ENCODE data around the gene APMAP.

The APMAP gene

GRCh38 chr20:24998121-24998520, 5.6 kb upstream of the APMAP start:
- H3K4me3 ChIP-seq (ENCODE audit: low read length in 2 of 2): no peak overlapping the region
- H3K27me3 ChIP-seq (ENCODE audit: control insufficient read depth in 2 of 2, insufficient read depth in 2 of 2, low read length in 2 of 2): no peaks in the 10 kb centered on the region
- peaks cover 8 to 9% of the 10 kb centered on the region in 2 donors for H3K4me1 ChIP-seq (ENCODE audit: control insufficient read depth in 2 of 2, insufficient read depth in 2 of 2, low read length in 2 of 2)
- H3K36me3 ChIP-seq (ENCODE audit: control insufficient read depth in 2 of 2, insufficient read depth in 2 of 2, low read length in 2 of 2): no peaks in the 10 kb centered on the region
- no peaks in the 10 kb centered on the region for H3K9me3 ChIP-seq (ENCODE audit: control insufficient read depth in 2 of 2, low read length in 2 of 2)
- no peak overlapping the region for H3K27ac ChIP-seq (ENCODE audit: low read depth in 2 of 2, low read length in 2 of 2)
- no peak overlapping the region for H3K9ac ChIP-seq (ENCODE audit: low read depth in 1 of 2, low read length in 2 of 2)

DNA sequence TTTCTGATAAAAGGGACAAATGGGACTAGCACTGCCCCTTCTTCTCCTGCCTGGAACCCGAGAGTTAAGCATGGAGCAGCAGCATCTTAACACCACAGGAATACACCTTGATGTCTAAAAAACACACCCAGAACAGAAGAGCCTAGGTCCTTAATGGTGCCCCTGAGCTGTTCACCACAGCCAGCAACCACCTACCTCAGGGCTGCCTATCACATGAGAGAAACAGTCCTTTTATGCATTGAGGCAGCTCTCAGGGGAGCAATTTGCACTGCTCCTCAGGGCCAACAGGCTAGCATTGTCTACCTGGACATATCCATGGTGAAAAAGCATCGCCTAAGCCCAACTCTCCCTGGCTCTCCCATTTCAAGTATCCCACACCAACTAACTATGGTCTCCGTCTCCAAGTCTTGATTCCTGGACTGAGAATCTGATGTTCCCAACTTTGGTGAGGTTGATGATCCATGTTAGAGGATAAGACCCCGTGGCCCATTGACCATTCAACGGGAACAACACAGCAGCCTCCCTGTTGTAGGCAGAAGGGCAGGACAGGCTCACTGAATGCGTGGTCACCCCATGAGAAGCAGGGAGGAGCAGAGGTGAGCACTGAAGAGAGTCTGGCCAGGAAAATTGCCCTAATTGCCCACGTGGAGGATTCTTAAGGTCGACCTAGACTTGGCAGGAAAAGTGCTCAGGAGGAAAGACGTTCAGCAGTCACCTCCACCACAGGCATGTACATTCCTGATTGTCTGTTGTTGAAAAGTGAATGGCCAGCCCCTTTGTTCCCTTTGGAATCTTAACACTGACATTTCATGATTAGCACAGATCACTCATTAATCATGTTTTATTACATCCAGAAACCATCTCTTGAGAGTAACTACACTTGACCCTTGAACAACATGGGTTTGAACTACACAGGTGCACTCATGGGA, 4.2 kb upstream of the APMAP start:
- H3K27me3 ChIP-seq (ENCODE audit: control insufficient read depth in 2 of 2, insufficient read depth in 2 of 2, low read length in 2 of 2): no peaks in the 10 kb centered on the region
- H3K4me1 ChIP-seq (ENCODE audit: control insufficient read depth in 2 of 2, insufficient read depth in 2 of 2, low read length in 2 of 2): peaks cover 13 to 16% of the 10 kb centered on the region in 2 donors
- no peak overlapping the region for H3K9ac ChIP-seq (ENCODE audit: low read depth in 1 of 2, low read length in 2 of 2)
- no peak overlapping the region for H3K27ac ChIP-seq (ENCODE audit: low read depth in 2 of 2, low read length in 2 of 2)
- H3K36me3 ChIP-seq (ENCODE audit: control insufficient read depth in 2 of 2, insufficient read depth in 2 of 2, low read length in 2 of 2): no peaks in the 10 kb centered on the region
- H3K4me3 ChIP-seq (ENCODE audit: low read length in 2 of 2): no peak overlapping the region
- no peaks in the 10 kb centered on the region for H3K9me3 ChIP-seq (ENCODE audit: control insufficient read depth in 2 of 2, low read length in 2 of 2)

DNA sequence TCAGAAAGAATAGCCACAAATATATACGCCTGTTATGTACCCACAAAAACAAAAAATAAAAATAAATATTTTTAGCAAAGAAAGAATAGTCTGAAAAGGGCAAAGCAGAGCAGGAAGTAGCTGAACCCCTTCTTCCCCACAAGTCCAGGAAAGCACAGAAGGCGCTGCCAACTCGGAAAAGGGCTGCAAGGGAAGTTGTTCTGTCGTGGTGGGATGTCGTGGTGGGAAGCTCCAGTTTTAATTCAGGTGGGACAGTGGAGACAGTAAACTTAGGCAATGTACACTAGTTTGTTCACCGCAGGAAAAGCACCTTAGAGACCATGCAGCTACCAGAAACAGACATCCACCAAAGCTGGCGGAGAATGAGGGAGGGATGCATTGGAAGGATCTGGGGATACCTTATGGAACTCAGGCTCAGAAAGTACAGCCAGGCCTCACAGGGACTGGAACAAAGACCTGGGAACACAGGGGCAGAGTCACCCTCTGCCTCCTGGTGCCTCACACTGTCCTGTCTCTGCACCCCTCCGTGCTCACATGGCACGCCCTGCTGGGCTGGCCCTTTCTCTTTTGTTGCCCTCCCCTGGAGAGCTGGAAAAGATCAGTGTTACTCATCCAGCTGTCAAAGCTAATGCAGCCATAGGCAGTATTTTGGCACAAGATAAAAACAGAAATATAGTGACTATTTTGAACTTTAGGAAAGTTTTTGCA, 3.3 kb upstream of the APMAP start:
- H3K27ac ChIP-seq (ENCODE audit: low read depth in 2 of 2, low read length in 2 of 2): no peak overlapping the region
- H3K9me3 ChIP-seq (ENCODE audit: control insufficient read depth in 2 of 2, low read length in 2 of 2): no peaks in the 10 kb centered on the region
- no peaks in the 10 kb centered on the region for H3K36me3 ChIP-seq (ENCODE audit: control insufficient read depth in 2 of 2, insufficient read depth in 2 of 2, low read length in 2 of 2)
- peaks cover 17 to 23% of the 10 kb centered on the region in 2 donors for H3K4me1 ChIP-seq (ENCODE audit: control insufficient read depth in 2 of 2, insufficient read depth in 2 of 2, low read length in 2 of 2)
- no peaks in the 10 kb centered on the region for H3K27me3 ChIP-seq (ENCODE audit: control insufficient read depth in 2 of 2, insufficient read depth in 2 of 2, low read length in 2 of 2)
- no peak overlapping the region for H3K9ac ChIP-seq (ENCODE audit: low read depth in 1 of 2, low read length in 2 of 2)
- H3K4me3 ChIP-seq (ENCODE audit: low read length in 2 of 2): no peak overlapping the region

DNA sequence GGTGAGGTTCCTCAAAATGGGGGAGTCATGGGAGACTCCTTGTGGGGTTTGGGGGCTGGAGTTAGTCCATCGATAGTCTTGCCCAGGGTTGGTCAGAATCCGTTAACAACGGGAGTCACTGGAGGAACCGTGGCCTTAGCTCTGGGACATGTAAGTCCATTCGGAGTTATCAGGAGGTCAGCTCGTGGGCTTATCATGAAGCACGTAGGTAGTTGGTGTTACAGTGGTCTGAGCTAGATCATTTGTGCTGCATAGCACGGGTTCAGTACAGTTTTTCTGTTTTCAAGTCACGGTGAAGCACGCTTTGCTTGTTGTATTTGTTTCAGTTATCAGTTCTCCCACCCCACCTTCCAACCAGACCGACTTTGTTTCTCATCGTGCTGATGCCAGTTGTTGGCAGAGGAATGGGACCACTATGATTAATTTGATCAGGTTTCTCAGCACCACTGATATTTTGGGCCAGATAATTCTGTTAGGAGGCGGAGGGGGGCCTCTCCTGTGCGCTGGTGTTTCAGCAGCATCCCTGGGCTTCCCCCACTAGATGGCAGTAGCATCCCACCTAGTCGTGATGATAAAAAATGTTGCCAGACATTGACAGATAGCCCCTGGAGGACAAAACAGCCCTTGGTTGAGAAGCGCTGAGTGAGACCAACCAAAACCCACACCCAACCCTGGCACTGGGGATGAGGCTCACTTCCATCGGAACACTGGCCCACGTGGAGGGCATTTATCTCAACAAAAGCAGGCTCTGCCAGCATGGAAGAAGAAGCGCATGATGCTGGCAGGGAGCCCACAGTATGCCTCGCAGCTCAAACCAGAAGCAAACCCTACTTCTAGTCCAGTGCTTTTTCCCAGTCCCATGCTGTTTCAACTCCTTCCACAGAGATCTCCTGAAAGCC, 2.2 kb upstream of the APMAP start:
- Histone ChIP-seq H3K4me3 (ENCODE audit: low read length in 2 of 2) (peak overlapping the region in 1 of 2 donors; percentile 27), H3K27ac (ENCODE audit: low read depth in 2 of 2, low read length in 2 of 2) (no peak overlapping the region), H3K4me1 (ENCODE audit: control insufficient read depth in 2 of 2, insufficient read depth in 2 of 2, low read length in 2 of 2) (peaks cover 17 to 24% of the 10 kb centered on the region in 2 donors), H3K9me3 (ENCODE audit: control insufficient read depth in 2 of 2, low read length in 2 of 2) (no peaks in the 10 kb centered on the region), H3K9ac (ENCODE audit: low read depth in 1 of 2, low read length in 2 of 2) (no peak overlapping the region), H3K27me3 (ENCODE audit: control insufficient read depth in 2 of 2, insufficient read depth in 2 of 2, low read length in 2 of 2) (no peaks in the 10 kb centered on the region), H3K36me3 (ENCODE audit: control insufficient read depth in 2 of 2, insufficient read depth in 2 of 2, low read length in 2 of 2) (no peaks in the 10 kb centered on the region)

DNA sequence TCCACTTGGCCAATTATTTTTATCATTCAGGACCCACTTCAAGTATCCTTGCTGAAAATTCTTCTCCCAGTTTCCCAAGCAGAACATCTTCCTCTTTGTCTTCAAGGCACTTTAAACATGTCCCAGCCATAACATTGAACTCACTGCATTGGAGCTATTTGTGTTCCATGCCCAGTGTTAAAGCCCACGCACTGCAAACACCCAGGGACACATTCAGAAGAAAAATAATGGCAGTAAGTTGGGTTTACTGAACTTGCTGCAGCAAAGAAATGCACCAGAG, 1.6 kb upstream of the APMAP start:
- H3K9ac ChIP-seq (ENCODE audit: low read depth in 1 of 2, low read length in 2 of 2): no peak overlapping the region
- no peaks in the 10 kb centered on the region for H3K9me3 ChIP-seq (ENCODE audit: control insufficient read depth in 2 of 2, low read length in 2 of 2)
- no peak overlapping the region for H3K4me3 ChIP-seq (ENCODE audit: low read length in 2 of 2)
- H3K36me3 ChIP-seq (ENCODE audit: control insufficient read depth in 2 of 2, insufficient read depth in 2 of 2, low read length in 2 of 2): no peaks in the 10 kb centered on the region
- H3K27me3 ChIP-seq (ENCODE audit: control insufficient read depth in 2 of 2, insufficient read depth in 2 of 2, low read length in 2 of 2): no peaks in the 10 kb centered on the region
- peaks cover 17 to 24% of the 10 kb centered on the region in 2 donors for H3K4me1 ChIP-seq (ENCODE audit: control insufficient read depth in 2 of 2, insufficient read depth in 2 of 2, low read length in 2 of 2)
- H3K27ac ChIP-seq (ENCODE audit: low read depth in 2 of 2, low read length in 2 of 2): no peak overlapping the region

- Histone ChIP-seq H3K9ac (ENCODE audit: low read depth in 1 of 2, low read length in 2 of 2) (peak overlapping the region; percentile 93), H3K4me3 (ENCODE audit: low read length in 2 of 2) (peak overlapping the region; percentile 95)
These were observed 1.0 kb upstream of the APMAP start for GRCh38 chr20:24993337-24994185.

DNA sequence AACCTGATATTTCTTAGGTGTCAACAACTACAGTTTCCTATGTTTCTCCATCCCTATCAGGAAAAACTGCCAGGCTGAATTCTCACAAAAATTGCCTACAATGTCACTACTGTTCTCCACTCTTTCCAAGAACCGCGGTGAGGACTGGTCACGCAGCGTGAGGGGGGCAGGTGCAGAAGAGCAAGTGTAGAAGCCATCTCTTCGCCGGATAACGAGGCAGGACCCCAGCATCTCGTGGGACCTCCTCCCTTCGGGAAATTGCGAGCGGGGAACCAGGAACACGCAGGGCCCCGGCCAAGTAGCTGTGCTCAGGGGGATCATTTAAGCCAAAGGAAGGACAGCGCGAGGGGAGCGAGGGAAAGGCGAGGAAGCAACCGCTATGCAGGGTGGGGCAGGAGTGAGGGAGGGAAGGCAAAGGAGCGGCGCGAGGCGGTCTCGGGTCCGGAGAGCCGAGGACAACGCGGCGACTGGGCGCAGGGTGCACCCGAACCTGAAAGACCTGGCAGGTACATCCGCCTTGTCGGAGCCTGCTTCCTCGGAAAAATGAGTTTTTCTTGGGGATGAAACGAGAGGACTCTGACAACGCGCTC, 559 bp downstream of the APMAP start:
- peak overlapping the region; percentile 80 to 93 for H3K9ac ChIP-seq (ENCODE audit: low read depth in 1 of 2, low read length in 2 of 2)
- H3K36me3 ChIP-seq (ENCODE audit: control insufficient read depth in 2 of 2, insufficient read depth in 2 of 2, low read length in 2 of 2): no peaks in the 10 kb centered on the region
- H3K27ac ChIP-seq (ENCODE audit: low read depth in 2 of 2, low read length in 2 of 2): peak overlapping the region; percentile 93 to 95
- no peaks in the 10 kb centered on the region for H3K27me3 ChIP-seq (ENCODE audit: control insufficient read depth in 2 of 2, insufficient read depth in 2 of 2, low read length in 2 of 2)
- no peaks in the 10 kb centered on the region for H3K9me3 ChIP-seq (ENCODE audit: control insufficient read depth in 2 of 2, low read length in 2 of 2)
- H3K4me1 ChIP-seq (ENCODE audit: control insufficient read depth in 2 of 2, insufficient read depth in 2 of 2, low read length in 2 of 2): peaks cover 17 to 24% of the 10 kb centered on the region in 2 donors
- H3K4me3 ChIP-seq (ENCODE audit: low read length in 2 of 2): peak overlapping the region; percentile 95

More at GRCh38 chr20:24993337-24994185, 1.0 kb upstream of the APMAP start:
- Histone ChIP-seq H3K27me3 (ENCODE audit: control insufficient read depth in 2 of 2, insufficient read depth in 2 of 2, low read length in 2 of 2) (no peaks in the 10 kb centered on the region), H3K9me3 (ENCODE audit: control insufficient read depth in 2 of 2, low read length in 2 of 2) (no peaks in the 10 kb centered on the region), H3K27ac (ENCODE audit: low read depth in 2 of 2, low read length in 2 of 2) (peak overlapping the region; percentile 93 to 95), H3K36me3 (ENCODE audit: control insufficient read depth in 2 of 2, insufficient read depth in 2 of 2, low read length in 2 of 2) (no peaks in the 10 kb centered on the region), H3K4me1 (ENCODE audit: control insufficient read depth in 2 of 2, insufficient read depth in 2 of 2, low read length in 2 of 2) (peaks cover 17 to 24% of the 10 kb centered on the region in 2 donors)

DNA sequence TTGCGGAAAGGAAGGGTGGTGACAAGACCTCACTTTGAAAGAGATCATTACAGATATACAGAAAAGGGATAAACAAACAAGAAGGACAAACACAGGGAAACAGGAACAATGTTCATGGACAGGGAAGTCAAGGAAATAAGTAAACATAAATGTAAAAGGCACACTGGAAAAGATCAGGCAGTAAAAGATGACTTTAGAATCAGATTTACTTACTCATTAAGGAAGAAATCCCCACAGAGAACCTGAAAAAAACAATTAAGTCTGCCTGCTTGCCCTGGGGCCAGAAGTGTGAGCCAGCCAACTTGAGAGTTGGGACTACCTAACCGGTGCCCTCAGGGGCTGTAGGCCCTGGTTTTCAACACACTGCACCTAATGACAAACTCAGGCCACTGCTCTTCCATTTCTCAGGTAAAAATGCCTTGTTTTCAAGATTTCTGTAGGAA, 1.7 kb downstream of the APMAP start:
- H3K9me3 ChIP-seq (ENCODE audit: control insufficient read depth in 2 of 2, low read length in 2 of 2): no peaks in the 10 kb centered on the region
- H3K27me3 ChIP-seq (ENCODE audit: control insufficient read depth in 2 of 2, insufficient read depth in 2 of 2, low read length in 2 of 2): no peaks in the 10 kb centered on the region
- peaks cover 25 to 26% of the 10 kb centered on the region in 2 donors for H3K4me1 ChIP-seq (ENCODE audit: control insufficient read depth in 2 of 2, insufficient read depth in 2 of 2, low read length in 2 of 2)
- no peaks in the 10 kb centered on the region for H3K36me3 ChIP-seq (ENCODE audit: control insufficient read depth in 2 of 2, insufficient read depth in 2 of 2, low read length in 2 of 2)
- H3K9ac ChIP-seq (ENCODE audit: low read depth in 1 of 2, low read length in 2 of 2): no peak overlapping the region
- no peak overlapping the region for H3K27ac ChIP-seq (ENCODE audit: low read depth in 2 of 2, low read length in 2 of 2)
- H3K4me3 ChIP-seq (ENCODE audit: low read length in 2 of 2): peak overlapping the region in 1 of 2 donors; percentile 95

DNA sequence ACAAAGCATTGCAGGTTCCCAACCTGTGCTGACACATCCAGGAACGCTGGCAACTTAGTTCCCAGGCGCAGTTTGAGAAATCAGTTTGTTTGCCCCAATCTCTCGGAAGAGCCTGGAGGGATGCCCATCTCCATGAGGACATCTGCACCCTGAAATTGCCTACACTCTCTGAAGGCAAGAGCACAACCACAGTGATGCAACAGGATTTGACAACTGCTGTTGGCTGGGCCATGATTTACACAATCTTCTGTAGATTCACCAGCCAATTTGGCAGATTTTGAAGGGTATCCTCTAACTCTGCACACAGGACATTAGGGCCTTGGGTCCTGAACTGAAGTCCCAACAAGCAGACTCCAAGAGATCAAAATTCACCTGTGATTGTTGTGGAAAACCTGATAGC, 3.4 kb downstream of the APMAP start:
- Histone ChIP-seq H3K9me3 (ENCODE audit: control insufficient read depth in 2 of 2, low read length in 2 of 2) (no peaks in the 10 kb centered on the region), H3K9ac (ENCODE audit: low read depth in 1 of 2, low read length in 2 of 2) (no peak overlapping the region), H3K4me3 (ENCODE audit: low read length in 2 of 2) (no peak overlapping the region), H3K27me3 (ENCODE audit: control insufficient read depth in 2 of 2, insufficient read depth in 2 of 2, low read length in 2 of 2) (no peaks in the 10 kb centered on the region), H3K36me3 (ENCODE audit: control insufficient read depth in 2 of 2, insufficient read depth in 2 of 2, low read length in 2 of 2) (no peaks in the 10 kb centered on the region), H3K27ac (ENCODE audit: low read depth in 2 of 2, low read length in 2 of 2) (no peak overlapping the region), H3K4me1 (ENCODE audit: control insufficient read depth in 2 of 2, insufficient read depth in 2 of 2, low read length in 2 of 2) (peaks cover 30 to 32% of the 10 kb centered on the region in 2 donors)
